Stimulated activated CD8-positive, alpha-beta memory T cell treated with anti-CD3 and anti-CD28 coated beads, Interleukin-12 subunit alpha, Interleukin-12 subunit beta, amount 100 ng/mL, for 4 hours (primary cell): ENCODE results near the gene PRDX2.

Source experiments
- DNase-seq: peaks from one replicate; pipeline ENCODE4 v3.0.0-alpha.2; 2020; ENCODE audit warnings: low read depth

Gene PRDX2

DNA sequence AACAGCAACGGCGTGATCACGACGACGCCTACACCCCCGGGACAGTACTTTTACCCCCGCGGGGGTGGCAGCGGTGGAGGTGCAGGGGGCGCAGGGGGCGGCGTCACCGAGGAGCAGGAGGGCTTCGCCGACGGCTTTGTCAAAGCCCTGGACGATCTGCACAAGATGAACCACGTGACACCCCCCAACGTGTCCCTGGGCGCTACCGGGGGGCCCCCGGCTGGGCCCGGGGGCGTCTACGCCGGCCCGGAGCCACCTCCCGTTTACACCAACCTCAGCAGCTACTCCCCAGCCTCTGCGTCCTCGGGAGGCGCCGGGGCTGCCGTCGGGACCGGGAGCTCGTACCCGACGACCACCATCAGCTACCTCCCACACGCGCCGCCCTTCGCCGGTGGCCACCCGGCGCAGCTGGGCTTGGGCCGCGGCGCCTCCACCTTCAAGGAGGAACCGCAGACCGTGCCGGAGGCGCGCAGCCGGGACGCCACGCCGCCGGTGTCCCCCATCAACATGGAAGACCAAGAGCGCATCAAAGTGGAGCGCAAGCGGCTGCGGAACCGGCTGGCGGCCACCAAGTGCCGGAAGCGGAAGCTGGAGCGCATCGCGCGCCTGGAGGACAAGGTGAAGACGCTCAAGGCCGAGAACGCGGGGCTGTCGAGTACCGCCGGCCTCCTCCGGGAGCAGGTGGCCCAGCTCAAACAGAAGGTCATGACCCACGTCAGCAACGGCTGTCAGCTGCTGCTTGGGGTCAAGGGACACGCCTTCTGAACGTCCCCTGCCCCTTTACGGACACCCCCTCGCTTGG is 9.3 kb downstream of the PRDX2 start:
- peak; percentile 72 for DNase-seq

DNA sequence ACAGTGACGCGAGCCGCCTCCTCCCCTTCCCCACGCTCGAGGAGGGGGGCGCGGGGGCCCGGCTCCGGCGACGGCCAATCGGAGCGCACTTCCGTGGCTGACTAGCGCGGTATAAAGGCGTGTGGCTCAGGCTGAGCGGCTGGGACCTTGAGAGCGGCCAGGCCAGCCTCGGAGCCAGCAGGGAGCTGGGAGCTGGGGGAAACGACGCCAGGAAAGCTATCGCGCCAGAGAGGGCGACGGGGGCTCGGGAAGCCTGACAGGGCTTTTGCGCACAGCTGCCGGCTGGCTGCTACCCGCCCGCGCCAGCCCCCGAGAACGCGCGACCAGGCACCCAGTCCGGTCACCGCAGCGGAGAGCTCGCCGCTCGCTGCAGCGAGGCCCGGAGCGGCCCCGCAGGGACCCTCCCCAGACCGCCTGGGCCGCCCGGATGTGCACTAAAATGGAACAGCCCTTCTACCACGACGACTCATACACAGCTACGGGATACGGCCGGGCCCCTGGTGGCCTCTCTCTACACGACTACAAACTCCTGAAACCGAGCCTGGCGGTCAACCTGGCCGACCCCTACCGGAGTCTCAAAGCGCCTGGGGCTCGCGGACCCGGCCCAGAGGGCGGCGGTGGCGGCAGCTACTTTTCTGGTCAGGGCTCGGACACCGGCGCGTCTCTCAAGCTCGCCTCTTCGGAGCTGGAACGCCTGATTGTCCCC is 10.1 kb downstream of the PRDX2 start, which contains the start of gene JUNB:
Gene JUNB (plus strand): TSS at position 142 of the 706 bp plus-strand sequence. CDS start 286 bp downstream, at position 428.
- DNase-seq: peak; percentile 95

DNA sequence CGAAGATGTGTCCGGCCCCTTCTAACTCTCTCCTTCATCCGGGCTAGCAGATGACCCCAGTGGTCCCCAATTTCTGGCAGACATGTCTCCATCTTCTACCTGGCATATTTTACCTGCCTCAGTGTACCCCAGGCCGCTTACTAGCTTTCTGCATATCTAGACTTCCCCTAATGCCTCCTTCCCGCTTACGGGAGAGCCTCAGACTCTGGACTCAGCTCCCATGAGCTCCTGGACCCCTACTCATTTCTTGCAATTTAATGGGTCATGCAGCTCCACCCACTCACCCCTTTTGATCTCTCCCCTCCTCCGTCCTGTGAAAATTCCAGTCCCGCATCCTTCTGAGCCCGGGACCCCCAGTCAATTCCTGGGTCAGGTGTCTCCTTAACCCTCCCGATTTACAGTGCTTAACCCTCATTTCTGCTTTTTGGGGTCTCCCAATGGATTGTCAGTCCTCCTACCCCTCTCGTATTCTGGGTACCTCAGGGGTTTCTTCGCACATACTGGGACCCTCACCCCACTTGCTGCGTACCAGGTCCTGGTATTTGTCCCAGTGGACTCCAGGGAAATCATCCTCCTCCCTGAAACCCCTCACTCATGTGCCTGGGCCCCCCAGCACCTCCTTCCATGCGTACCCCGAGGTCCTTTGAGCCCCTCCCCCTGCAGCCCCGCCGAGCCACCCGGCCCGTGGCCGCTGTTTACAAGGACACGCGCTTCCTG is 10.8 kb downstream of the PRDX2 start:
- DNase-seq: no peak

DNA sequence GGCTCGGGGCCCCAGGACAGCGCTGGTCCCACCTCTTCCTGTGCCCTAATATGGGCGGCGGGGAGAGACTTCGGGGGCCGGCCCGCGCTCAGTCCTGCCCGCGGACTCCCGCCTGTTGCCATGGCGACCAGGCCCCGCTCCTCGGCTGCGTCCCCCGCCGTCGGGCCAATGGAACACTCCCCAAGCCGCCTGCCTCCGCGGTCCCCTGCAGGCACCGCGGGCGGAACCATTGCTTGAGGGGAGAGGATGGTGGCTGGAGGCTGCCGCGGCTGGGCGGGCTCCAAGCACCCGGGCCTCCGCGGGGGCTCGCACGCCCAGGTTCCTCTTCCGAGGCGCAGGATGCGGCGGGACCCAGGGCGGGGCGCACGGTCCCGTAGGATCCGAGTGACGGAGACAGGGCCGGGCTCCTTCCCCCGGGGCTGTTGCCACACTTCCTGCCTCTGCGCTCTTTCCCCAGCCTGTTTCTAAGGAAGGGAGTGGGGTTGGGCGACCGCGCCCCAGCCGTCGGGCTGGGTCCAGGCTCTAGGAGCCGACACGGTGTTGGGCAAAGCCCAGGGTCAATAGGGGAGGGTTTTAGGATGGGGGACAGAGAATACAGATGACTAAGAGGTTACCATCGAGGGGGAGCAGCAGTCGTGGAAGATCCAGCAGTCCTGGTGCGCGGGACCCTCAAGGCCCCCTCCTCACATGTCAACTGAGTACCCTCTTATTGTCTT is 11.5 kb downstream of the PRDX2 start:
- DNase-seq: peak; percentile 87

DNA sequence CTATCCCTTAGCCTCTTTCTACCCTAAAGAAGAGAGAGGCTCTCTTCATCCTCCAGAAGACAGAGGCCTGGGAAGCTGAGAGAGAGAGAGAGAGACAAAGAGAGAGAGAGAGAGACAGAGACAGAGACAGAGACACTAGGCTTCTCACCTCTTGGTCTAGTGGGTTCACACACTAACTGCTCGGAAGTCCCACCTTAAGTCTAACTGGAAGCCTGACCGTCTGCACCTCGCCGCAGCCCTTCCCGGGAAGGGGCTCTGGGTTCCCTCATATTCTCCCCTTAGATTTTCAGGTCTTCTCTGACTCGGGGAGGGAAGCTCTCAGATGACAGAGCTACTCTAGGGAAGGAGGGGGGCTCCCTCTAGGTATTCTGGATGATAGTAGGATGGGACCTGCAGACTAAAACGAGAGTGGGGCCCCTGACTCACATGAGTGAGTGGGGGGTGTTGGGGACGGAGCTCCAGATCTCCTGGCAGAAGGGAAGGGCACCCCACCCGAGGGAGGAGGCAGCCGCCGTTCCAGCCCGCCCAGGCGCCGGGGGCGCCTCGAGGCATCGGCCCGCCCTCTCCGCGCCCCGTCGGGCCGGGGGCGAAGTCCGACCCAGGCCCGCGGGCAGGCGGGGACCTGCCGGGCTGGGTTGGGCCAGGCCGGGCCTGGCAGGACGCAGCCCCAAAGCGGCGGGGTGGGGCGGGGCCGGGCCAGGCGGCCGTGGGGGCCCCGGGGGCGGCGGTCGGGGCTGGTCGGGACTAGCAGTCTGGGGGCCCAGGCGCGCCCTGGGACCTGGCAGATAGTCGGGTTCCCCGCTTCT is 12.3 kb downstream of the PRDX2 start:
- no peak for DNase-seq

DNA sequence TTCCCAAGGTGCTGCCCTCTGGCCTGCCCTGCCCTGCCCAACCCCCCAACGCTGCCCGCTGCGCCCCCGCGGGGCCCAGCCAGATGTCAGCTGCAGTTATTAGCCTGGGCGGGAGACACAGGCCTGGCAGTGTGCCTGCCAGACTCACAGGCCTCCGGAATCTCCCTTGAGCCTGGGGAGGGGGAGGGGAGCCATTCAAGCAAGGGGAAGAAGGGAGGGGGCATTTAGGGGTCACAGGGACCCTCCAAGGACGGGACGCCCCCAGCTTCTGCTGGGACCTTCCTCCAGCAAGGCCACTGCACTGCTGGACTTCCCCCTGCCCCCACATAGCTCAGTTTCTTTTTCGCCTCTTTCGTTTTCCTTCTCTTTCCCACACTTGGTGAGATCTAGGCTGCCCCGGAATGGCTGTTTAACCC is 12.9 kb downstream of the PRDX2 start:
- peak; percentile 25 for DNase-seq

DNA sequence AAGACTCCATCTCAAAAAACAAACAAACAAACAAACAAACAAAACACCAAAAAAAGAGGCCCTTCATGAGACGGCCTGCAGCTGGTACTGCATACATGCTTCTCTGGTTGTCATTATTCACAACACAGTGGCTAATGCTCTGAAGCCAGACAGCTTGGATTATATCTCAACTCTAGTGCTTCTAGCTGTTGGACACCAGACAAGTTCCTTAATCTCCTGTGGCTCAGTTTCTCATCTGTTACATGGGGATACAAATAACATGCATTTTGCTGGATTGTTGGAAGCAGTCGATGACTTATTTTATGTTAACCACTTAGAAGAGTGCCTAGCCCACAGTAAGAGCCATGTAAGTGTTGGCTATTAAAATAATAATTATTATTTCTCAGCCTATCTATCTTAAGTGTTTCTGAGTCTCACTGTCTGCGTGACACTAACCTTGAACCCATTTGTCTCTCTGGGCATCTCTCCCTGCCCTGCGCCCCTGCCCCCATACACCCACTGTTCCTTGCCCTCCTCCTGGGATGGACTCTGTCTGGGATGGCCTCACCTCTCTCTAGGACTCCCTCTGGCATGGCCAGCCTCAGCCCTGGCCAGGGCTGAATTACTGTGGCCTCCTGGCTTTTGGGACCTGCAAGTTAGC is 13.4 kb downstream of the PRDX2 start:
- DNase-seq: no peak

DNA sequence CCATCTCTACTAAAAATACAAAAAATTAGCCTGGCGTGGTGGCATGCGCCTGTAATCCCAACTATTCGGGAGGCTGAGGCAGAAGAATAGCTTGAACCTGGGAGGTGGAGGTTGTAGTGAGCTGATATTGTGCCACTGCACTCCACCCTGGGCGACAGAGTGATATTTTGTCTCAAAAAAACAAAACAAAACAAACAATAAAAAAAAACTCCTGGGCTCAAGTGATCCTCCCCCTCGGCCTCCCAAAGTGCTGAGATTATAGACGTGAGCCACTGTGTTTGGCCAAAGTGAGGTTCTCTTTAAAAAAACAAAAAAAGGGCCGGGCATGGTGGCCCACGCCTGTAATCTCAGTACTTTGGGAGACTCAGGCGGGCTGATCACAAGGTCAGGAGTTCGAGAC is 14.1 kb downstream of the PRDX2 start:
- DNase-seq: no peak

DNA sequence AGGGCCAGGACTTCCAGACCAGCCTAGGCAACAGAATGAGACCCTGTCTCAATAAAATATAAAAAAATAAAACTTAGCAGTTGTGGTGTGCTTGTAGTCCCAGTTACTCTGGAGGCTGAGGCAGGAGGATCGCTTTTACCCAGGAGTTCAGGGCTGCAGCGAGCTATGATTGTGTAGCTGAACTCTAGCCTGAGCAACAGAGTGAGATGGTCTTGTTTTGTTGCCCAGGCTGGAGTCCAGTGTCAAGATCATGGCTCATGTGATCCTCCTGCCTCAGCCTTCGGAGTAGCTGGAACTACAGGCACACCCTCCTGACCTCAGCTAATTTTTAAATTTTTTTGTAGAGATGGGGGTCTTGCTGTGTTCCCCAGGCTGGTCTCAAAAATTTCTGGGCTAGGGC is 14.6 kb downstream of the PRDX2 start:
- no peak for DNase-seq

DNA sequence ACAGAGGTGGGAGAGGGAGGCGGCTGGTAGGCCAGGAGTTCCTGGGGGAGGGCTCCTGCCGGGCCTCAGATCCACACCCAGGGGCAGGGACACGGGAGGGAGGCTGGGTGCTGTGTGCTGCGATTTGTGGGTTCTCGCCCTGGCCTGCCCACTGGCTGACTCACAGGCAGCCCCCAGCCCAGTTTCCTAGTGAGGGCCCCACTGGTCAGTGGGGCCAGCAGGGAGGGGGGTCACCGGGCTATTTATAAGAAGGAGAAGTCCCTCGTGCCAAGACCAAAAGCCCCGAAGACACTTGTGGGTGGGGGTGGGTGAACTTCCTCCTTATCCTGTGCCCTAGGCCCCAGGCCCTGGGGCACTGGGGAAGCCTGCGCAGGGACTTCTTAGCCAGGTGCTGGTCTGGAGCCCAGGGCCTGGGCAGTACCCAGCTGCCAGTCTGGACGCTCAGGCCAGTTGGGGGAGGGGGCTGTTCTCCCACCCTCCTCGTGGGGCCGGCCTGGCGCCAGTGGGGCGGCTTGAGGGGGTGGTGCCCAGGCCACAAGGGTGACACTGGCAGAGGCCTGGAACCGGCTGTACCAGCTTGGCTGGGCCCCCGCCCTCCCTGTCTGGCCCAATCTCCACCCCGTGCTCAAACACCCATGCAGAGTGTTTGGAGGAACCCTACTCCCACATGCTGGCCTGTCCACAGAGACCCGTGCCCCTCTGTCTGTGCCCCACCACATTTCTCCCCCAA is 15.3 kb downstream of the PRDX2 start:
- DNase-seq: peak; percentile 19

DNA sequence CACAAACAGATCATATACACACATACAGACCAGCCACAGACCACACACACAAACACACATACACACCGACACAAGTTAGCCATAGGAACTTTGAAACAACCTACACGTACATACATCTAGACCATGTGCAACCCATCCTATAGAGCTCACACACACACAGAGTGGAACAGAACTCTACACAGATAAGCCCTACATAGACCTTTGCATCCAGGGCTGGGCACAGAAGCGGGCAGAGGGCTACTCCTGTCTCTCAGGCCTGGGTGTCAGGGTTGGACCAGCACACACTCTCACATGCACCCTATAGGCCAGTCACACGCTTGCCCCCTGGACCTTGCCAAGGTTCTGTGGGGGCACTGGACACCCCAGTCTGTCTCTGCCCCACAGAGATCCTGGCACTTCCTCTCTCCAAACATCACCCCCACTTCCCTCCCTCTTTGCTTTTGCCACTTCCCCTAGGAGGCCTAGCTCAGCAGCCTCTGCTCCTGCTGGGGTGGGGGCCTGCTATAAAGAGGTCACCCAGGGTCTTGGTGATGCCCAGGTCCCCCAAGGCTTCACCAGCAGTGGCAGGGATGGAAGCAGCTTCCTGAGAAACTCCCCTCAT is 16.1 kb downstream of the PRDX2 start:
- DNase-seq: no peak

DNA sequence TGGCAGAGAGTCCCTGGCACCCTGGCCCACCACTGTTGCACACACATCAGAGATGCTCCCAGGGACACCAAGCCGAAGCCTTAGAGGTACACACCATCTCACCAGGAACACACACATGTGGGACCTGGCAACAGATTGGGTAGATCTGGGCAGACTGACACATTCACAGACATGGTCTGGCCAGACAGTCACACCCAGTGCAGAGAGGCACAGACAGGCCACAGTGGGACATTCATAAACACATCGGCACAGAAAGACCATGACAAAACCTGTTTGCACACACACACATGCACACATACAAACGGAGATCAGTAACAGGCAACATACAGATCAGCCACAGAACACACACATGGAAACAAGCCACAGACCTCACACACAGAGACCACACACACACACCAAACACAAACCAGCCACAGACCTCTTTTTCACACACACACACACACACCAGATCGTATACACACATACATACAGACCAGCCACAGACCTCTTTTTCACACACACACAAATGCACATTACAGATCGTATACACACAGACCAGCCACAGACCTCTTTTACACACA is 16.6 kb downstream of the PRDX2 start:
- DNase-seq: peak; percentile 15

DNA sequence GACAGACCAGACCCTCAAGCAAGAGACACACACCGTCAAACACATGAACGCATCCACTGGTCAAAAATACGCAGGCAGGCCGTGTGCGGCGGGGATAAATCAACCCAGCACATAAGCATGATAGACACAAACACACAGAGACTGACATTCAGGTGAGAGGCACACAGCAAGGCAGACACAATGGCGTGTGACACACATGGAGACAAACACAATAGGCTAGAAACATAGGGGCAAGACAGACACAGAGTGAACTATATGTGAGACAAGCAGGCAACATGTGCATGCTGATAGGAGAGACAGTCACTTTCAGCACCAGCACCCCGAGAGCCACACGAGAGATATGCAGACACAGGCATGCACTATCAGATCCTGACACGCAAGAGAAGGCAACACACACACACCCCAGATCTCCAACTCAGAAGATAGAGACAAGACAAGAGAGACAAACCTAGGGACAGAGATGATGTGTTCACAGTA is 17.2 kb downstream of the PRDX2 start:
- no peak for DNase-seq

DNA sequence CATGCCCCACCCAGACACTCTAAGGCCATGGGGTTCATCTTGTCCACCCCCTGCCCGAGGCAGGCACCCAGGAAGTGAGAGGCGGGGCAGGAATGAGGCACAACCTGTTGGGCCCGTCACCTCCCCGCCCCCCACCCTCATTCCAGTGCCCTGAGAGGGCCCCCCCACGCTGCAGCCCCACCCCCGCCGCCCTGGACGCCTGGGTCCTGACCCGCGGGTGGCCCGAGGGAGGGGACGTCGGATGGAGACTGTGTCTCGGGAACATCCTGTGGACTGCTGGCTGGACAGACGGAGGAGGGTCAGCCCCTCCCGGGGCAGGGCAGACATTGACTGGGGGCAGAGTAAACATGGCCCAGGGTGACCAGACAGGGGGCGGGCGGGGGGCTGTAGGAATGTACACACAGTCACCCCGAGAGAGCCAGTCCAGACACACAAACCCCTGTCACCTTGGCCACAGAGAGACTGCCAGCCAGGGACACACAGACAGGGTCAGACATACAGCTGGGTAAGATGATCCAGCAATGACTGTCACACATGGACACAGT is 17.7 kb downstream of the PRDX2 start:
- no peak for DNase-seq

DNA sequence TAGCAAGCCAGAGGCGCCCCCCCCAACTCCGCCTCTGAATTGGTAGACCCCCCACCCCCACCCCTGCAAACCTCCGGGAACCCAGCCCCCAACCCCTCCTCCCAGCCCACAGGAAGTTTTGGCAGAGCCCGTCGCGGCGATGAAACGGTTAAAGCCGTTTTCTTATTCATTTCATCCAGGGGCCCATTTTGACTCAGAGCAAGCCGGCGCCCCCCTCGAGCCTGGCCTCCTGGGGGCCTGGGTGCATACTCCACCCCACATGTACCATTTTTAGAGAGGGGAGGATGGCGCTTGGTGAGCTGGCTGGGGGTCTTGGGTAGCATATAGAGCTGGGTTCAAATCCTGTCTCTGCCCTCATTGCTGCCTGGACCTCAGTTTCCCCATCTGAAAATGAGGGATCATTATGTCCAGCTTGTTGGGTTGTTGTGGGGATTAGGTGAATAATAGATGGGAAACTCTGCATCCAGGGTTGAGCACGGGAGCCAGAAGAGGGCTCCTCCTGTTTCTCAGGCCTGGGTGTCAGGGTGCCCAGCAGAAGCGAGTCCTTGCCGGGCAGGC is 18.2 kb downstream of the PRDX2 start:
- DNase-seq: peak; percentile 25

DNA sequence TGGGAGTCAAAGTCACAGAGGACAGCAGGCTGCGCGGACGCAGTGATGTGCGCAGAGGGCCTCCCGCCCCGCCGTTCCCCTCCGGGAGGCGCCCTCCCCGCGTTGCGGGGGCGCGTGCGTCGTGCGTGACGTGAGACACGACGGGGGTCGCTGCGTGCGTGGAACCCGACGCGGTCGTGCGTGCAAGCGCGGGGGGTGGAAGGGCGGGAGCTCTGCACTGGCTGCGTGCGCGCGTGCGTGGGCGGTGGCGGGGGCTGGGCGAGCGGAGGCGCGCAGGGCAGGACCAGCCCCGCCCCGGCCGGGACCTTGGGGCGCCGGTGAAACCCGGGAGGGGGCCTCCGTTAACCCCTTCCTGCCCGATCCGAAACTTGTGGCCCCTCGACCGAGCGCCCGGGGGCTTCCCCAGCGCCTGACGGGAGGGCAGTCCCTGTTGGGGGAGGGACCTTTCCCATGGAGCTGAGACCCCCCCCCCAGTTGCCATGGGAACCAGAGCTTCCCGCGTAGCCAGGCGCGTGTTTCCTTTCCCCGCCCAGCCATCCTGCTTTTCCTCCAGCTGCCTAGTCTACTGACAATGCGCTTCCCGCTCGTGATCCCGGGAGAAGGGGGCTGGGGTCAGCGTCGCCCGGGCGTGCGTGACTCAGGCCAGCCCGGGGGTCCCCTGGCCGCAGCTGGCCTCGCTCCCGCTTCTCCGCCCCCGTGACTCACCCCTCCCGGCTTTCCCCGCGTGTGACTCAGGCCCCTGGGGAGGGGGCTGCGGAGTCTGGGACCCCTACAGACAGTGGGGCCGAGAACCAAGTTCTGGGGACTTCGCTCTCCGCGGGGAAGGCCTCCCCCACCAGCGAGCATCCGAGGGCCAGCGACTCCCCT is 18.9 kb downstream of the PRDX2 start:
- DNase-seq: peak; percentile 88

DNA sequence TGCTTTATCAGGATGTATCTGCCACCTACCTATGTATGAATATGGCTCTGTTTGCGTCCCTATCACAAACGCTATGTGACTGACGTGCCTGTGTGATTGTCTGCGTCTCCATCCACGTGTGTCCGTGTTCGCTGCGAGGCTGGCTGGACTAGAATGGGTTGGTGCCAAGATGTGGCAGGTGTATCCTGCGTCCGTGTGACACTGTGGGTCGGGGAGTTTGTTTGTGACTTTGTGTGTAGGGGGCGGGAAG is 19.5 kb downstream of the PRDX2 start:
- DNase-seq: no peak
